Peyer's patch (tissue), 4 donors: ENCODE measurements around the gene SNX33.
"Not testable (repeated sequence)": the region's sequence is repeated elsewhere in the genome, so short reads cannot be mapped to it uniquely, and the experiment has no call there.

Source experiments
- CTCF ChIP-seq, 6 experiments: fragments of 450-650 bp in 4 of 6; fragments of 200-600 bp in 2 of 6; sonication (generic) in 1 of 6; IDR thresholded peaks; one replicate each; pipeline ENCODE4 v1.5.1; 2017 to 2019; ENCODE audit warnings: antibody characterized with exemption in 6 of 6, mild to moderate bottlenecking in 3 of 6, moderate library complexity in 1 of 6
- POLR2A ChIP-seq, 2 donors: fragments of 450-650 bp; IDR thresholded peaks; one replicate each; pipeline ENCODE4 v1.5.1; 2017; ENCODE audit warnings: antibody characterized with exemption in 2 of 2, mild to moderate bottlenecking in 2 of 2, moderate library complexity in 2 of 2

DNA sequence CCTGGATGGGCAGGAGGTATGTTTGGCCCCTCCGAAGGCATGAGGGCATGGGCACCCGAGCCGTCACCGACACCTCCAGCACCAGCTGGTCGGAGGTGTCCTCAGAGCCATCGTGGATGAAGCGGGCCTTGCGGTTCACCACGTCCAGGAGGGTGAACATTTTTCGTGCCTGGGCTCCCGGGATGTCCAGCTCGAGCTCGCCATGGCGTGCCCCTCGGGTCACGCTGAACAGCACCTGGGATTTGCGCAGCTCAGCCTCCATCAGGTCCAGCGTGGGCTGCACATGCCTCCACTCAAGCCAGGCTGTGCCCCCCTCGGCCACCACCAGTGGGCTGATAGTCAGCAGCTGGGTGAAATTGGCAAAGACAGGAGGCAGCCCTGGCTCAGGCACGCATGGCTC is 41.7 kb downstream of the SNX33 start:
- TF ChIP-seq CTCF, POLR2A (IDR thresholded peaks at IDR 0.05): not testable (repeated sequence)
